H1 (cell line): Measurements from ENCODE around the gene MCCC1. TPM values are rescaled to one million over a fixed set of nuclear protein-coding genes. Genes with fewer than 3 reads are reported as not detected.

ENCODE experiments used
- CTCF ChIA-PET: fragments of 300-600 bp; sonication (Branson Sonifier 250); formaldehyde crosslinking; loops from one replicate; lab custom pipeline; 2021; ENCODE audit not compliant: partially characterized antibody; lab: Charles Lee
- POLR2A ChIA-PET: fragments of 300-600 bp; sonication (Branson Sonifier 250); formaldehyde crosslinking; loops from one replicate; lab custom pipeline; 2021; ENCODE audit warnings: inconsistent platforms; ENCODE audit not compliant: partially characterized antibody; lab: Charles Lee
- DNase-seq, 2 experiments: peaks; one replicate each; pipeline versions ENCODE4 v3.0.0 to v3.0.0-alpha.2; 2010 to 2022; ENCODE audit warnings: low spot score in 2 of 2, low read depth in 1 of 2, mixed read lengths in 1 of 2
- FAIRE-seq: peaks from 2 replicates; lab custom pipeline; 2011; peaks lifted over from hg19 to GRCh38; lab: Jason Lieb, UNC
- H2AFZ ChIP-seq: 2 replicates; pipeline ENCODE4 v1.8.1; 2012; ENCODE audit warnings: low read length, inconsistent platforms
- H2AK5ac ChIP-seq: 2 replicates; pipeline ENCODE4 v1.6.1; 2013; ENCODE audit warnings: low read depth, low read length
- H2BK120ac ChIP-seq: replicated peaks from 2 replicates; pipeline ENCODE3; 2013; ENCODE audit warnings: low read depth, low read length, inconsistent platforms
- H2BK12ac ChIP-seq: 2 replicates; pipeline ENCODE4 v1.6.1; 2013; ENCODE audit warnings: low read depth, low read length
- H2BK15ac ChIP-seq: 2 replicates; pipeline ENCODE4 v1.6.1; 2013; ENCODE audit warnings: low read length
- H2BK20ac ChIP-seq: 2 replicates; pipeline ENCODE4 v1.6.1; 2013; ENCODE audit warnings: low read length
- H2BK5ac ChIP-seq: 2 replicates; pipeline ENCODE4 v1.6.1; 2013; ENCODE audit warnings: low read depth, low read length
- H3K14ac ChIP-seq: 2 replicates; pipeline ENCODE4 v1.6.1; 2013; ENCODE audit warnings: inconsistent platforms; ENCODE audit not compliant: insufficient read length
- H3K18ac ChIP-seq: 2 replicates; pipeline ENCODE4 v1.6.1; 2013; ENCODE audit warnings: low read length; ENCODE audit errors: extremely low read depth
- H3K23ac ChIP-seq: 2 replicates; pipeline ENCODE4 v1.6.1; 2013; ENCODE audit warnings: inconsistent platforms; ENCODE audit not compliant: insufficient read length
- H3K23me2 ChIP-seq: 2 replicates; pipeline ENCODE4 v1.6.1; 2013; ENCODE audit warnings: low read depth, low read length
- H3K27ac ChIP-seq: 2 replicates; pipeline ENCODE4 v1.6.1; 2011; ENCODE audit warnings: low read depth, low read length, inconsistent platforms
- H3K27me3 ChIP-seq, 4 experiments: replicated peaks in 1 of 4; 1 replicate in 1 of 4; 2 replicates in 3 of 4; pipeline versions ENCODE4 v1.6.1 to v1.8.1; 2011 to 2013; ENCODE audit warnings: low read length in 3 of 4, mild to moderate bottlenecking in 3 of 4, inconsistent platforms in 2 of 4, mixed read lengths in 2 of 4, moderate library complexity in 1 of 4; ENCODE audit not compliant: control insufficient read depth in 3 of 4, insufficient read depth in 3 of 4; ENCODE audit errors: extremely low read depth in 1 of 4
- H3K36me3 ChIP-seq, 4 experiments: 2 replicates each; pipeline versions ENCODE4 v1.6.1 to v1.8.1; 2011 to 2013; ENCODE audit warnings: mild to moderate bottlenecking in 4 of 4, low read length in 3 of 4, moderate library complexity in 2 of 4, control low read depth in 1 of 4, inconsistent platforms in 1 of 4; ENCODE audit not compliant: insufficient read depth in 4 of 4, control insufficient read depth in 2 of 4
- H3K4ac ChIP-seq: replicated peaks from 2 replicates; pipeline ENCODE3; 2013; ENCODE audit warnings: low read length, low read depth, mixed read lengths, inconsistent platforms; ENCODE audit not compliant: insufficient read length
- H3K4me1 ChIP-seq, 4 experiments: replicated peaks in 1 of 4; 1 replicate in 1 of 4; 2 replicates in 3 of 4; pipeline versions ENCODE4 v1.6.1 to v1.8.1; 2011 to 2013; ENCODE audit warnings: low read length in 3 of 4, inconsistent platforms in 2 of 4, mixed read lengths in 1 of 4; ENCODE audit not compliant: insufficient read depth in 4 of 4, control insufficient read depth in 3 of 4
- H3K4me2 ChIP-seq, 2 experiments: 2 replicates each; pipeline versions ENCODE4 v1.6.1 to v1.8.1; 2011 to 2013; ENCODE audit warnings: low read depth in 2 of 2, low read length in 2 of 2, control low read depth in 1 of 2, inconsistent platforms in 1 of 2, mild to moderate bottlenecking in 1 of 2; ENCODE audit not compliant: insufficient read depth in 1 of 2
- H3K4me3 ChIP-seq, 4 experiments: fragments of 200-600, 300-600 bp in 1 of 4; sonication (generic), shearing (Covaris generic), sonication (Bioruptor Twin) in 1 of 4; 2 replicates each; pipeline versions ENCODE4 v1.5.1 to v1.8.1; 2011 to 2016; ENCODE audit warnings: low read length in 4 of 4, low read depth in 3 of 4, control low read depth in 2 of 4, inconsistent platforms in 2 of 4, mild to moderate bottlenecking in 2 of 4, mixed read lengths in 1 of 4, moderate library complexity in 1 of 4; ENCODE audit not compliant: insufficient read depth in 2 of 4; ENCODE audit errors: extremely low read depth in 1 of 4
- H3K56ac ChIP-seq: replicated peaks from 2 replicates; pipeline ENCODE3; 2013; ENCODE audit warnings: low read depth, mild to moderate bottlenecking, mixed read lengths, low read length, inconsistent platforms; ENCODE audit not compliant: insufficient read length
- H3K79me1 ChIP-seq: 2 replicates; pipeline ENCODE4 v1.6.1; 2013; ENCODE audit warnings: low read depth, low read length, control low read depth
- H3K79me2 ChIP-seq, 2 experiments: 2 replicates each; pipeline versions ENCODE4 v1.6.1 to v1.8.1; 2012 to 2013; ENCODE audit warnings: low read length in 2 of 2, mild to moderate bottlenecking in 2 of 2, inconsistent platforms in 1 of 2; ENCODE audit not compliant: insufficient read depth in 2 of 2, control insufficient read depth in 1 of 2
- H3K9ac ChIP-seq, 4 experiments: replicated peaks in 1 of 4; 1 replicate in 1 of 4; 2 replicates in 3 of 4; pipeline versions ENCODE4 v1.6.1 to v1.8.1; 2011 to 2013; ENCODE audit warnings: low read depth in 3 of 4, low read length in 3 of 4, control low read depth in 2 of 4, mild to moderate bottlenecking in 2 of 4, moderate library complexity in 2 of 4, inconsistent platforms in 1 of 4; ENCODE audit errors: extremely low read depth in 1 of 4
- H3K9me3 ChIP-seq, 2 experiments: 2 replicates each; pipeline versions ENCODE4 v1.6.1 to v1.8.1; 2012 to 2013; ENCODE audit warnings: mild to moderate bottlenecking in 2 of 2, moderate library complexity in 2 of 2, control low read depth in 1 of 2, inconsistent platforms in 1 of 2, low read depth in 1 of 2, low read length in 1 of 2, mixed read lengths in 1 of 2; ENCODE audit not compliant: insufficient read depth in 2 of 2
- H4K20me1 ChIP-seq, 2 experiments: replicated peaks in 1 of 2; 2 replicates each; pipeline versions ENCODE3 to v1.8.1; 2011 to 2013; ENCODE audit warnings: inconsistent platforms in 2 of 2, low read length in 2 of 2, mild to moderate bottlenecking in 1 of 2; ENCODE audit not compliant: insufficient read depth in 2 of 2, control insufficient read depth in 1 of 2
- H4K5ac ChIP-seq: 2 replicates; pipeline ENCODE4 v1.6.1; 2013; ENCODE audit warnings: low read length, low read depth, mixed read lengths, inconsistent platforms; ENCODE audit not compliant: insufficient read length
- H4K8ac ChIP-seq: 2 replicates; pipeline ENCODE4 v1.8.0; 2013; ENCODE audit warnings: mild to moderate bottlenecking, moderate library complexity, low read length, inconsistent platforms; ENCODE audit not compliant: insufficient read depth; ENCODE audit errors: extremely low read depth
- H4K91ac ChIP-seq: replicated peaks from 2 replicates; pipeline ENCODE3; 2013; ENCODE audit warnings: low read length, mixed read lengths, inconsistent platforms; ENCODE audit not compliant: insufficient read length
- MAFK ChIP-seq: IDR thresholded peaks from 2 replicates; pipeline ENCODE4 v1.6.1; 2012; ENCODE audit warnings: low read depth, mild to moderate bottlenecking, improper control_type of control experiment, low read length
- SP4 ChIP-seq: IDR thresholded peaks from 2 replicates; pipeline ENCODE4 v1.6.1; 2012; ENCODE audit warnings: low read length, inconsistent platforms
- WGBS, 2 experiments: shearing (Covaris generic) in 1 of 2; methylation state at CpG; one replicate each; pipeline versions ENCODE4 v1.1.6 to v1.1.7; 2013 to 2015; ENCODE audit warnings: low lambda C conversion rate in 2 of 2, mixed read lengths in 2 of 2, inconsistent platforms in 1 of 2, low coverage in 1 of 2, missing lambda C conversion rate in 1 of 2; ENCODE audit not compliant: insufficient replicate concordance in 2 of 2, insufficient coverage in 1 of 2, insufficient read length in 1 of 2; ENCODE audit errors: extremely low coverage in 1 of 2, missing lambda C conversion rate in 1 of 2; 5-methylcytosine and 5-hydroxymethylcytosine counted together
- polyA plus RNA-seq, 7 experiments: library from polyadenylated mRNA; depleted of rRNA in 3 of 7; stranded (reverse) in 5 of 7; unstranded in 2 of 7; fragments of >200 nt in 5 of 7; fragments of 200-250 nt in 2 of 7; gene quantifications; 1 replicate in 5 of 7; 2 replicates in 1 of 7; 4 replicates in 1 of 7; pipeline versions ENCODE4 v1.2.1 to v1.2.3, GENCODE V29; 2011 to 2013; ENCODE audit warnings: missing spikeins in 2 of 7, mixed read lengths in 2 of 7
- total RNA-seq: library from RNA; stranded (reverse); fragmentation: NEBNext Ultra II Directional; extraction: Animal tissue kit (Norgen Biotek cat#: 25700); gene quantifications from 2 replicates; pipeline ENCODE4 v1.2.1, GENCODE V29; 2021

Gene MCCC1
- total and polyA plus RNA-seq, 2 of the 8 experiments (the other 6 are each of a cell fraction or from before 2014, with no cell fraction given), result 10.8 to 21.5 TPM

DNA sequence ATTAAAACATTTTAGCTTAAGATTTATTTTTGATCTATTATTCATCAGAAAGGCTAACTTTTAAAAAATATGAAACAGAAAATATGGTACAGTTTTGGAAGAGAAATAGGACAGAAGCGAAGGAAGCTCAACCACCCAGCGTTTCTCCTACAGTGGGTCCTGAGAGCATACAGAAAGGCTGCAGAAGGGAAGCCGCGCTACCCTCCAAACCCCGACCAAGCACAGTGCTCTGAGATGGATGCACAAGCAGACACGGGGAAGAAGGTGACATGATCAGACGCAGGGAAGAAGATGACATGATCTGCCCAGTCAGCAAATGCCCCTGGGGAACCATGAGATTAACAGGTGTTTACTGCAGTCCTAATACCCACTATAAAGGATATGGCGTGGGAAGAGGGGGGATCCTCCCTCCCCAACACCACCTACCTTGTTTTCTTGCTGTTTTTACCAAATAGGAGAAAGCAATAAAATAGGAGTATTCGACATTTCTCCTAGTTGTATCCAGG lies 133.4 kb downstream of the MCCC1 start:
- Histone ChIP-seq H2BK15ac (no peak overlapping the region), H2BK5ac (no peak overlapping the region), H4K91ac (no peak overlapping the region), H2BK20ac (no peak overlapping the region), H3K79me1 (no peaks in the 10 kb centered on the region; the same call in none of the 2 replicates), H3K56ac (no peak overlapping the region), H3K9me3 (no peaks in the 10 kb centered on the region), H3K4ac (no peak overlapping the region), H3K79me2 (peaks cover 0 to 65% of the 10 kb centered on the region in 2 experiments; a peak in 2 of 4 replicates), H2AFZ (no peak overlapping the region), H3K27me3 (no peaks in the 10 kb centered on the region), H3K9ac (no peak overlapping the region), H3K23ac (no peak overlapping the region), H3K14ac (no peak overlapping the region), H4K20me1 (peaks cover 0 to 2% of the 10 kb centered on the region in 2 experiments), H4K5ac (no peak overlapping the region), H3K23me2 (no peaks in the 10 kb centered on the region), H2BK12ac (no peak overlapping the region), H4K8ac (no peak overlapping the region), H3K4me2 (no peak overlapping the region), H3K4me3 (no peak overlapping the region), H3K4me1 (peaks cover 0 to 2% (median under 1%) of the 10 kb centered on the region in 4 experiments; a peak in 4 of 7 replicates), H3K27ac (no peak overlapping the region), H2AK5ac (no peak overlapping the region), H3K36me3 (peaks cover 0 to 10% (median 0%) of the 10 kb centered on the region in 4 experiments; a peak in 2 of 8 replicates), H3K18ac (no peak overlapping the region), H2BK120ac (no peak overlapping the region)
- 88% methylated on average over 9 of the region's 9 CpGs; no CpG with 5 or more reads in 1 of the 2 experiments for WGBS, 2 experiments
- ChIA-PET CTCF (no interaction called here), POLR2A (no interaction called here)
- DNase-seq (no peak), FAIRE-seq (no peak)
- TF ChIP-seq MAFK, result peak; percentile 51; the same call in 1 of the 2 replicates
- no peak for TF ChIP-seq SP4

Other genes with a start within 250 kb of the MCCC1 start
- gene DCUN1D1, start 119.0 kb downstream of the MCCC1 start, total RNA-seq, result 70.3 and 76.7 TPM in 2 replicates
- 5.2 and 6.8 TPM in 2 replicates for gene DCUN1D1, start 119.0 kb downstream of the MCCC1 start, polyA plus RNA-seq (2011; rRNA removed)
- 0.20 TPM in 1 of 2 replicates, not detected in the other for gene LAMP3, start 63.2 kb upstream of the MCCC1 start, total RNA-seq
- 0.17 and 0.20 TPM in 2 replicates for gene LAMP3, start 63.2 kb upstream of the MCCC1 start, polyA plus RNA-seq (2011; rRNA removed)
- 8.0 and 9.7 TPM in 2 replicates for gene B3GNT5, start 153.8 kb upstream of the MCCC1 start, total RNA-seq
- gene B3GNT5, start 153.8 kb upstream of the MCCC1 start, polyA plus RNA-seq (2011; rRNA removed), result 1.7 and 2.4 TPM in 2 replicates